ENCODE measurements around the gene GGA1. TPM values are rescaled to one million over a fixed set of nuclear protein-coding genes. Genes with fewer than 3 reads are reported as not detected.

GGA1 gene
- total and polyA plus RNA-seq, 2 of the 4 experiments (the other 2 are of a cell fraction): 17.2 to 48.5 TPM

GRCh38 chr22:37647928-37648327 is 39.3 kb downstream of the GGA1 start:
- H4K5ac ChIP-seq (ENCODE audit: low read depth, low read length): no peak overlapping the region
- peaks cover 0 to 13% of the 10 kb centered on the region in 2 experiments; a peak in 2 of 4 replicates for H3K79me1 ChIP-seq (ENCODE audit: low read depth in 1 of 2, low read length in 2 of 2)
- BruUV-seq (replicated peaks): no TSS peak
- H3K4me3 ChIP-seq (ENCODE audit: insufficient read depth, low read depth, low read length): no peak overlapping the region
- H3K4ac ChIP-seq (ENCODE audit: low read depth, low read length): no peak overlapping the region
- no peak for ATAC-seq (ENCODE audit: low read depth)
- no peak overlapping the region for H3K23ac ChIP-seq (ENCODE audit: low read depth, low read length)
- no peak overlapping the region for H3K18ac ChIP-seq (ENCODE audit: low read depth, low read length)
- ChIA-PET POLR2A (ENCODE audit: unreplicated experiment) (interaction anchor here (0.5 kb wide), 1 partner anchor 13 kb away, joined by 12 read pairs; no protein-coding TSS in a partner anchor), CTCF (interaction anchor here (0.7 kb wide), 1 partner anchor 40 kb away, joined by 3 read pairs; the partner anchor contains the start of gene GGA1)
- H2AFZ ChIP-seq (replicated peaks; ENCODE audit: low read length, poor library complexity): no peak overlapping the region
- H3K9me3 ChIP-seq (ENCODE audit: control insufficient read depth, insufficient read depth, low read length): no peaks in the 10 kb centered on the region
- 100% methylated on average over 1 of the region's 9 CpGs; no CpG with 5 or more reads in 1 of the 2 experiments for WGBS, 2 experiments (ENCODE audit: extremely low coverage in 2 of 2, insufficient read length in 1 of 2)
- TF ChIP-seq SMC3 (IDR thresholded peaks at IDR 0.05; ENCODE audit: low read depth, low read length): no peak
- no peak for TF ChIP-seq BHLHE40 (IDR thresholded peaks at IDR 0.05; ENCODE audit: low read depth, low read length)
- TF ChIP-seq CEBPB (IDR thresholded peaks at IDR 0.05; ENCODE audit: low read depth, low read length): no peak
- no peak for TF ChIP-seq CHD1 (IDR thresholded peaks at IDR 0.05; ENCODE audit: low read depth, low read length)
- TF ChIP-seq RCOR1 (IDR thresholded peaks at IDR 0.05; ENCODE audit: insufficient replicate concordance, low read length): no peak
- TF ChIP-seq MAZ (IDR thresholded peaks at IDR 0.05; ENCODE audit: borderline replicate concordance, low read depth, low read length): no peak
- no peak for DNase-seq
- dilution Hi-C loops (cut with HindIII; ENCODE audit: low sequenced_read_pairs, unreplicated experiment) (no loop called here), intact Hi-C loops (cut with micrococcal nuclease) (no loop called here), in situ Hi-C loops (cut with MboI; ENCODE audit: low sequenced_read_pairs) (loop anchor here (5.0 kb wide), 1 partner anchor 34 kb away; no protein-coding TSS in a partner anchor)
- H3K14ac ChIP-seq (replicated peaks; ENCODE audit: low read depth, low read length): no peak overlapping the region
- H3K56ac ChIP-seq (ENCODE audit: extremely low read depth, insufficient read depth, low read length): no peak overlapping the region
- no peak overlapping the region for H3K27ac ChIP-seq (ENCODE audit: insufficient read depth, low read length)
- H4K8ac ChIP-seq (ENCODE audit: low read depth in 2 of 2, low read length in 2 of 2): no peak overlapping the region
- H3K27me3 ChIP-seq (ENCODE audit: control insufficient read depth, insufficient read depth, low read length): no peaks in the 10 kb centered on the region
- H2BK120ac ChIP-seq (ENCODE audit: low read depth, low read length): no peak overlapping the region
- H3K4me1 ChIP-seq (ENCODE audit: control insufficient read depth, insufficient read depth, low read length): peaks cover 4% of the 10 kb centered on the region
- no peak overlapping the region for H2BK15ac ChIP-seq (ENCODE audit: low read depth, low read length)
- H4K20me1 ChIP-seq (ENCODE audit: insufficient read depth, low read length): peaks cover 9% of the 10 kb centered on the region
- no peak overlapping the region for H2AK9ac ChIP-seq (replicated peaks; ENCODE audit: low read depth, low read length, poor library complexity)
- no peak overlapping the region for H3K4me2 ChIP-seq (ENCODE audit: low read depth, low read length)
- no peak overlapping the region for H3K9ac ChIP-seq (ENCODE audit: low read depth, low read length)
- H2BK20ac ChIP-seq (ENCODE audit: low read depth, low read length): no peak overlapping the region
- no peak overlapping the region for H2AK5ac ChIP-seq (ENCODE audit: low read depth, low read length)
- H3K36me3 ChIP-seq (ENCODE audit: control insufficient read depth, insufficient read depth, low read length): peaks cover 66% of the 10 kb centered on the region
- H4K91ac ChIP-seq (ENCODE audit: insufficient read depth, low read depth, low read length): no peak overlapping the region
- no peak overlapping the region for H2BK5ac ChIP-seq (ENCODE audit: low read depth, low read length, poor library complexity, severe bottlenecking)
- no peaks in the 10 kb centered on the region for H3K9me1 ChIP-seq (ENCODE audit: insufficient read depth, low read length)

Data from IMR-90 (cell line).